HepG2 (cell line): ENCODE data around the gene MSH3. TPM values are rescaled to one million over a fixed set of nuclear protein-coding genes. Genes with fewer than 3 reads are reported as not detected.

Experiments
- ATAC-seq: fragments of 200-7000 bp; cut with Tn5 transposase; 3 replicates; pipeline ENCODE4 v1.9.1; 2020; ENCODE audit warnings: mild to moderate bottlenecking, moderate library complexity
- BruUV-seq: library from RNA; stranded (reverse); fragments of 400-500 nt; replicated peaks from 2 replicates; lab custom pipeline; 2021; lab: Mats Ljungman, UMichigan
- CTCF ChIA-PET: fragments of 300-600 bp; formaldehyde crosslinking; extraction: SDS; loops from one replicate; lab custom pipeline; 2021; ENCODE audit warnings: low total read pairs, inconsistent platforms, low intra/inter-chr PET ratio; lab: Yijun Ruan, JAX
- POLR2A ChIA-PET: fragments of 350-600 bp; sonication (Branson Sonifier 250); formaldehyde crosslinking; loops from one replicate; lab custom pipeline; 2020; ENCODE audit warnings: antibody characterized with exemption, inconsistent platforms; lab: Yijun Ruan, JAX
- DNase-seq: peaks from one replicate; pipeline ENCODE4 v3.0.0-alpha.2; 2015; ENCODE audit warnings: low spot score
- FAIRE-seq: peaks from 3 replicates; lab custom pipeline; 2011; peaks lifted over from hg19 to GRCh38; lab: Jason Lieb, UNC
- H2AFZ ChIP-seq: one replicate; pipeline ENCODE4 v1.6.1; 2011; ENCODE audit warnings: low read length, inconsistent platforms
- H3K27ac ChIP-seq: fragments of 300-600 bp; 3 replicates; pipeline ENCODE4 v1.8.0; 2011; ENCODE audit warnings: mixed run types, mild to moderate bottlenecking, mixed read lengths, low read length, inconsistent platforms; ENCODE audit not compliant: insufficient read depth; ENCODE audit errors: extremely low read length
- H3K27me3 ChIP-seq, 2 experiments: fragments of 200-600 bp in 1 of 2; 2 replicates in 1 of 2; 3 replicates in 1 of 2; pipeline versions ENCODE4 v1.6.0 to v1.8.0; 2011; ENCODE audit warnings: low read length in 2 of 2, mild to moderate bottlenecking in 2 of 2, moderate library complexity in 2 of 2, inconsistent platforms in 1 of 2; ENCODE audit not compliant: insufficient read depth in 2 of 2, control insufficient read depth in 1 of 2
- H3K36me3 ChIP-seq, 2 experiments: fragments of 200-600 bp in 1 of 2; replicated peaks in 1 of 2; 2 replicates in 1 of 2; 3 replicates in 1 of 2; pipeline versions ENCODE4 v1.5.1 to v1.8.0; 2011; ENCODE audit warnings: low read length in 2 of 2, inconsistent platforms in 1 of 2; ENCODE audit not compliant: insufficient read depth in 2 of 2, control insufficient read depth in 1 of 2
- H3K4me1 ChIP-seq: 2 replicates; pipeline ENCODE4 v1.5.1; 2012; ENCODE audit warnings: low read length, inconsistent platforms; ENCODE audit not compliant: insufficient read depth
- H3K4me2 ChIP-seq: 2 replicates; pipeline ENCODE4 v1.6.0; 2011; ENCODE audit warnings: low read depth, low read length, inconsistent platforms
- H3K4me3 ChIP-seq, 3 experiments: fragments of 200-600 bp in 1 of 3; sonication (generic), shearing (Covaris generic) in 1 of 3; replicated peaks in 1 of 3; 2 replicates each; pipeline ENCODE4 v1.5.1; 2011 to 2016; ENCODE audit warnings: low read length in 3 of 3, inconsistent platforms in 2 of 3, low read depth in 2 of 3, mild to moderate bottlenecking in 2 of 3, control low read depth in 1 of 3, mixed read lengths in 1 of 3; ENCODE audit not compliant: insufficient read depth in 1 of 3
- H3K79me2 ChIP-seq: one replicate; pipeline ENCODE4 v1.6.1; 2011; ENCODE audit warnings: low read length, inconsistent platforms; ENCODE audit not compliant: insufficient read depth
- H3K9ac ChIP-seq: 2 replicates; pipeline ENCODE4 v1.6.0; 2011; ENCODE audit warnings: mild to moderate bottlenecking, low read depth, low read length, inconsistent platforms; ENCODE audit not compliant: insufficient read depth
- H3K9me3 ChIP-seq: 2 replicates; pipeline ENCODE4 v1.5.1; 2012; ENCODE audit warnings: mild to moderate bottlenecking, low read length
- H4K20me1 ChIP-seq: 2 replicates; pipeline ENCODE4 v1.6.0; 2011; ENCODE audit warnings: inconsistent platforms, mild to moderate bottlenecking, low read length, moderate library complexity; ENCODE audit not compliant: insufficient read depth
- ADNP ChIP-seq: sonication (generic); formaldehyde crosslinking; IDR thresholded peaks from 2 replicates; pipeline ENCODE4 v1.4.0; 2020; ENCODE audit warnings: missing genetic modification reagents
- ATF4 ChIP-seq, 2 experiments: fragments of 450-650 bp in 1 of 2; sonication (generic) in 1 of 2; formaldehyde crosslinking; IDR thresholded peaks; 2 replicates each; pipeline versions ENCODE4 v1.5.0 to v1.8.0; 2020 to 2022; ENCODE audit warnings: mild to moderate bottlenecking in 1 of 2, missing genetic modification reagents in 1 of 2
- ATF7-NPFF ChIP-seq: sonication (generic); formaldehyde crosslinking; IDR thresholded peaks from 2 replicates; pipeline ENCODE4 v1.8.1; 2023; ENCODE audit warnings: mild to moderate bottlenecking, low read depth, missing genetic modification reagents, moderate library complexity
- TGIF2 ChIP-seq: IDR thresholded peaks from 2 replicates; pipeline ENCODE4 v1.6.1; 2016; ENCODE audit warnings: control low read depth, missing compliant biosample characterization
- THAP8 ChIP-seq: sonication (generic); formaldehyde crosslinking; IDR thresholded peaks from 2 replicates; pipeline ENCODE4 v1.5.1; 2020; ENCODE audit warnings: missing genetic modification reagents, mild to moderate bottlenecking, borderline replicate concordance
- THAP9 ChIP-seq: sonication (generic); formaldehyde crosslinking; IDR thresholded peaks from 2 replicates; pipeline ENCODE4; 2020; ENCODE audit warnings: missing genetic modification reagents, mild to moderate bottlenecking, borderline replicate concordance
- ZBTB38 ChIP-seq: sonication (generic); formaldehyde crosslinking; IDR thresholded peaks from 2 replicates; pipeline ENCODE4 v1.5.1; 2020; ENCODE audit warnings: mild to moderate bottlenecking, missing genetic modification reagents
- ZEB1 ChIP-seq: IDR thresholded peaks from 2 replicates; pipeline ENCODE4 v1.6.1; 2012; ENCODE audit warnings: mild to moderate bottlenecking, low read depth, inconsistent platforms; ENCODE audit not compliant: insufficient replicate concordance
- ZFP1 ChIP-seq: IDR thresholded peaks from 2 replicates; pipeline ENCODE4 v1.6.1; 2016
- ZFYVE20 ChIP-seq: sonication (generic); formaldehyde crosslinking; IDR thresholded peaks from 2 replicates; pipeline ENCODE4 v1.8.0; 2023; ENCODE audit warnings: low read depth, mild to moderate bottlenecking, moderate library complexity, missing genetic modification reagents, borderline replicate concordance
- ZNF121 ChIP-seq: sonication (generic); formaldehyde crosslinking; IDR thresholded peaks from 2 replicates; pipeline ENCODE4 v1.5.0; 2020; ENCODE audit warnings: mild to moderate bottlenecking, missing genetic modification reagents
- ZNF205 ChIP-seq: IDR thresholded peaks from 2 replicates; pipeline ENCODE4 v1.6.1; 2018; ENCODE audit warnings: missing biosample characterization, missing genetic modification reagents
- ZNF24 ChIP-seq: fragments of 450-650 bp; IDR thresholded peaks from 2 replicates; pipeline ENCODE4 v1.6.1; 2017; ENCODE audit warnings: antibody characterized with exemption, mild to moderate bottlenecking
- WGBS: methylation state at CpG from one replicate; pipeline ENCODE4 v1.1.6; 2017; ENCODE audit warnings: low lambda C conversion rate; 5-methylcytosine and 5-hydroxymethylcytosine counted together
- in situ Hi-C: cut with HindIII; loops from 2 replicates; pipeline ENCODE4 v1.10.0; 2017; ENCODE audit warnings: low pct_unique_long_range_greater_than_20kb; ENCODE audit not compliant: extremely low pct_ligation_motif_present
- intact Hi-C: fragments of 100-400 bp; cut with micrococcal nuclease; formaldehyde crosslinking; loops from one replicate; pipeline ENCODE4 v1.10.0; 2022; ENCODE audit not compliant: unreplicated experiment
- polyA plus RNA-seq, 8 experiments: library from polyadenylated mRNA; depleted of rRNA in 3 of 8; stranded (reverse) in 7 of 8; unstranded in 1 of 8; fragments of >200 nt; fragmentation: Illumina TruSeq in 4 of 8; extraction: Trizol in 4 of 8; gene quantifications; 2 replicates each; pipeline versions ENCODE4 v1.2.1 to v1.2.3, GENCODE V29; 2011 to 2016; ENCODE audit warnings: low read depth in 4 of 8, missing spikeins in 1 of 8, mixed read lengths in 1 of 8; ENCODE audit not compliant: insufficient read depth in 1 of 8
- total RNA-seq, 5 experiments: library from RNA; depleted of rRNA; stranded (reverse); fragments of >200 nt; fragmentation: Illumina TruSeq; extraction: Trizol; gene quantifications; 2 replicates each; pipeline ENCODE4 v1.2.3, GENCODE V29; 2016; ENCODE audit warnings: low read depth in 1 of 5
- TF ChIP-seq, protein P1 (sequence below): sonication (generic); formaldehyde crosslinking; IDR thresholded peaks from 2 replicates; pipeline ENCODE4 v1.5.0; 2020; ENCODE audit warnings: missing genetic modification reagents, mild to moderate bottlenecking, borderline replicate concordance

Gene MSH3
- total and polyA plus RNA-seq, 2 of the 13 experiments (the other 11 are each of a cell fraction or from before 2014, with no cell fraction given): 4.0 to 16.4 TPM

- H3K36me3 ChIP-seq: peaks cover 0 to 3% of the 10 kb centered on the region in 2 experiments; a peak in 1 of 5 replicates
- no peaks in the 10 kb centered on the region for H3K79me2 ChIP-seq
- DNase-seq (no peak), FAIRE-seq (no peak), ATAC-seq (no peak)
- H3K9me3 ChIP-seq: no peaks in the 10 kb centered on the region
- no TSS peak for BruUV-seq
- intact Hi-C loops: no loop called here
- POLR2A ChIA-PET: no interaction called here
- H3K9ac ChIP-seq: no peak overlapping the region
- H3K4me3 ChIP-seq: no peak overlapping the region
- no peaks in the 10 kb centered on the region for H3K4me1 ChIP-seq
- 100% methylated on average over 1 of the region's 1 CpG for WGBS
- no peak overlapping the region for H2AFZ ChIP-seq
- no peak overlapping the region for H3K27ac ChIP-seq
- H4K20me1 ChIP-seq: no peaks in the 10 kb centered on the region
- in situ Hi-C loops: no loop called here
- CTCF ChIA-PET: no interaction called here
- no peaks in the 10 kb centered on the region for H3K27me3 ChIP-seq
- no peak overlapping the region for H3K4me2 ChIP-seq
- no peak for TF ChIP-seq ZNF24
- no peak for TF ChIP-seq ATF4 (CRISPR knock-in tag; IDR thresholded peaks at IDR 0.05)
- no peak for TF ChIP-seq ADNP (CRISPR knock-in tag)
- TF ChIP-seq ATF7-NPFF (CRISPR knock-in tag): no peak
- no peak for TF ChIP-seq ZNF121 (CRISPR knock-in tag)
- TF ChIP-seq, protein P1, sequence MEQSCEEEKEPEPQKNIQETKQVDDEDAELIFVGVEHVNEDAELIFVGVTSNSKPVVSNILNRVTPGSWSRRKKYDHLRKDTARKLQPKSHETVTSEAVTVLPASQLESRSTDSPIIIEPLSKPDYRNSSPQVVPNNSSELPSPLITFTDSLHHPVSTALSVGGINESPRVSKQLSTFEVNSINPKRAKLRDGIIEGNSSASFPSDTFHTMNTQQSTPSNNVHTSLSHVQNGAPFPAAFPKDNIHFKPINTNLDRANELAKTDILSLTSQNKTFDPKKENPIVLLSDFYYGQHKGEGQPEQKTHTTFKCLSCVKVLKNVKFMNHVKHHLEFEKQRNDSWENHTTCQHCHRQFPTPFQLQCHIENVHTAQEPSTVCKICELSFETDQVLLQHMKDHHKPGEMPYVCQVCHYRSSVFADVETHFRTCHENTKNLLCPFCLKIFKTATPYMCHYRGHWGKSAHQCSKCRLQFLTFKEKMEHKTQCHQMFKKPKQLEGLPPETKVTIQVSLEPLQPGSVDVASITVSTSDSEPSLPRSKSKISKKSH (CRISPR knock-in tag): no peak
- no peak for TF ChIP-seq THAP9
- no peak for TF ChIP-seq TGIF2
- TF ChIP-seq ZBTB38 (CRISPR knock-in tag): no peak
- no peak for TF ChIP-seq ZFYVE20 (CRISPR knock-in tag)
- TF ChIP-seq ZEB1: no peak
- TF ChIP-seq ZFP1 (CRISPR knock-in tag): no peak
- TF ChIP-seq THAP8: no peak
- TF ChIP-seq ZNF205 (CRISPR knock-in tag): no peak
Measured at GRCh38 chr5:80822640-80823039, 168.2 kb downstream of the MSH3 start.
